GM06990 (cell line): Measurements from ENCODE around the gene SLC2A14.
"Not testable (repeated sequence)": the region's sequence is repeated elsewhere in the genome, so short reads cannot be mapped to it uniquely, and the experiment has no call there.

Experiments
- DNase-seq: peaks from one replicate; pipeline ENCODE4 v3.0.0-alpha.2; 2011; ENCODE audit not compliant: insufficient read length; ENCODE audit errors: extremely low read depth
- H3K27me3 ChIP-seq: replicated peaks from 2 replicates; pipeline ENCODE4 v1.6.0; 2011; ENCODE audit warnings: low read length; ENCODE audit not compliant: control insufficient read depth, insufficient read depth
- H3K36me3 ChIP-seq: 2 replicates; pipeline ENCODE4 v1.5.1; 2011; ENCODE audit warnings: low read length; ENCODE audit not compliant: control insufficient read depth, insufficient read depth
- H3K4me3 ChIP-seq: replicated peaks from 2 replicates; pipeline ENCODE4 v1.5.1; 2011; ENCODE audit warnings: low read depth, mild to moderate bottlenecking, control low read depth, low read length
- CTCF ChIP-seq: IDR thresholded peaks from 2 replicates; pipeline ENCODE4 v1.5.1; 2011; ENCODE audit warnings: low read length, control low read depth, mild to moderate bottlenecking, inconsistent platforms; ENCODE audit not compliant: insufficient read depth, poor library complexity, severe bottlenecking

SLC2A14 gene

GRCh38 chr12:7784701-7785100 is 88.0 kb downstream of the SLC2A14 start:
- Histone ChIP-seq H3K27me3 (no peaks in the 10 kb centered on the region), H3K4me3 (no peak overlapping the region), H3K36me3 (no peaks in the 10 kb centered on the region)
- no peak for DNase-seq
- TF ChIP-seq CTCF, result no peak

- H3K4me3 ChIP-seq, H3K27me3 ChIP-seq, H3K36me3 ChIP-seq, DNase-seq: not testable (repeated sequence)
These were observed 89.3 kb downstream of the SLC2A14 start for GRCh38 chr12:7783433-7783832.

- H3K36me3 ChIP-seq, result no peaks in the 10 kb centered on the region
- no peaks in the 10 kb centered on the region for H3K27me3 ChIP-seq
- no peak overlapping the region for H3K4me3 ChIP-seq
- no peak for DNase-seq
- no peak for TF ChIP-seq CTCF
These were observed 90.7 kb downstream of the SLC2A14 start for GRCh38 chr12:7782055-7782454.

- Histone ChIP-seq H3K36me3 (no peaks in the 10 kb centered on the region), H3K4me3 (no peak overlapping the region), H3K27me3 (no peaks in the 10 kb centered on the region)
- DNase-seq, result no peak
- no peak for TF ChIP-seq CTCF
These were observed 91.4 kb downstream of the SLC2A14 start for GRCh38 chr12:7781274-7781673.

- Histone ChIP-seq H3K27me3 (no peaks in the 10 kb centered on the region), H3K4me3 (no peak overlapping the region), H3K36me3 (no peaks in the 10 kb centered on the region)
- no peak for TF ChIP-seq CTCF
- no peak for DNase-seq
These were observed 102.7 kb downstream of the SLC2A14 start for GRCh38 chr12:7769999-7770398.
